ENCODE results near the gene TADA2B.

GRCh38 chr4:7049295-7049694 lies 6.1 kb downstream of the TADA2B start:
- TF ChIP-seq EZH2 (IDR thresholded peaks at IDR 0.05; ENCODE audit: borderline replicate concordance) (no peak), CTCF (IDR thresholded peaks at IDR 0.05; ENCODE audit: poor library complexity) (no peak)

Data from hepatocyte (in vitro differentiated cells).